G401 (cell line): ENCODE results near the gene CDH23. TPM values are rescaled to one million over a fixed set of nuclear protein-coding genes. Genes with fewer than 3 reads are reported as not detected.

Experiments used
- DNase-seq: peaks from one replicate; pipeline ENCODE4 v3.0.0-alpha.2; 2015; ENCODE audit warnings: low spot score
- in situ Hi-C: cut with HindIII; loops from 2 replicates; pipeline ENCODE4 v1.10.0; 2016; ENCODE audit warnings: low sequenced_read_pairs, mixed read lengths
- total RNA-seq: library from RNA; depleted of rRNA; stranded (reverse); fragments of >200 nt; shearing (Covaris generic); gene quantifications from 2 replicates; pipeline ENCODE4 v1.2.3, GENCODE V29; 2014

Gene CDH23
- total RNA-seq, 1 experiment from 2014 or later, result 5.9 TPM

DNA sequence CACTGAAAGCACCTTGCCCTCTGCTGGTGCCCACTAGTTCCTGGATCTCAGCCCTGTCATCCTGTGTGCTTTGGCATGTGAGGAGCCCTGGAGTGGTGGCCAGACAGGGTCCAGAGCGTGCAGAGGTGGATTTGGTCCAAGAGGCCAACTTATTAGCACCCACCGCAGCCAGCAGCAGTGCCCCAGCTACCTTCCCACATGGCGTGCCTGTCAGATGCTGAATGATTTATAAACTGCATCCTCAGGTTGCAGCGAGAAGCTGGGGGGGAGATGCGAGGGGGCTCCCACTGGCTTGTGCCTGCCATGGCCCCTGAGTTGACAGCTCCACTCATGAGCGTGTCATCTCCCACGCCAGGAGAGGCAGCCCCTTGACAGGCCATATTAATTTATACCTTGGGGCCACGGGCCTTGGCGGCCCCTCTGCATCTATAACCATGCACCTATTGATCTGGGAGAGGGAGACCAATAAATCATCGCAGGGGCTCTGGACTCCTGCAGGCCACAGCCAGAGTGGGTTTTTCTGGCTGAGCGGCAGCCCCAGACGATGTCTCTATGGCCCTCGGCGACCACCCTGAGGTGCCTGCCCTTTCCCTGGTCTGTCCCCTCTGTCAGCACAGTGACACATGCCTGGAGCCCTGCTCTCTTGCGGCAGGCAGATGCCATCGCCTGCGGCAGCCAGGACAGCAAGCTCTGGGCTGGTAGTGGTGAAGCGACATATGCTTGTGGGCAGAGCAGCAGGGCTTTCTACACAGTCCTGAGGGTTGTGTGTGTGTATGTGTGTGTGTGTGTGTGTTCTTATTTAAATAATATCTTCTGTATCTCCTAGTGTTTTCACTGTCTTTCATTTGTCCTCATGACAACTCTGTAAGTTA, 120.8 kb downstream of the CDH23 start:
- DNase-seq, result peak; percentile 85
- in situ Hi-C loops, result no loop called here

DNA sequence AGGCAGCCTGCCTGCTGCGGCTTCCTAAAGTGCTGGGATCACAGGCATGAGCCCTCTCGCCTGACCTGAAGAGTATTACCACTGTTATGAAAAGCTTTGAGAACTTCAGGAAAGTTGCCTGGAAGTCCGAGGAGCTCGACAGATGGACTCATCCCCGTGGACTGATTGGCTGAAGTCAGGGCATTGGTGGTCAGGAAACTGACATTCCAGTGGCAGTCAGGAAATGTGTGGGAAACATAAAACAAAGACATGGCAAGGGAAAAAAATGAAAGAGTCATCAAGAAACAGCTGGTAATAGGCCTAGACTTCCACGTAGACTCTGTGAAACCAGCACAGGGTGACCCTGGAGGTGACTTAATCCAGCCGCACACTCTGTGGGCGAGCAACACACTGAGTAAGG, 123.3 kb downstream of the CDH23 start:
- DNase-seq, result no peak

DNA sequence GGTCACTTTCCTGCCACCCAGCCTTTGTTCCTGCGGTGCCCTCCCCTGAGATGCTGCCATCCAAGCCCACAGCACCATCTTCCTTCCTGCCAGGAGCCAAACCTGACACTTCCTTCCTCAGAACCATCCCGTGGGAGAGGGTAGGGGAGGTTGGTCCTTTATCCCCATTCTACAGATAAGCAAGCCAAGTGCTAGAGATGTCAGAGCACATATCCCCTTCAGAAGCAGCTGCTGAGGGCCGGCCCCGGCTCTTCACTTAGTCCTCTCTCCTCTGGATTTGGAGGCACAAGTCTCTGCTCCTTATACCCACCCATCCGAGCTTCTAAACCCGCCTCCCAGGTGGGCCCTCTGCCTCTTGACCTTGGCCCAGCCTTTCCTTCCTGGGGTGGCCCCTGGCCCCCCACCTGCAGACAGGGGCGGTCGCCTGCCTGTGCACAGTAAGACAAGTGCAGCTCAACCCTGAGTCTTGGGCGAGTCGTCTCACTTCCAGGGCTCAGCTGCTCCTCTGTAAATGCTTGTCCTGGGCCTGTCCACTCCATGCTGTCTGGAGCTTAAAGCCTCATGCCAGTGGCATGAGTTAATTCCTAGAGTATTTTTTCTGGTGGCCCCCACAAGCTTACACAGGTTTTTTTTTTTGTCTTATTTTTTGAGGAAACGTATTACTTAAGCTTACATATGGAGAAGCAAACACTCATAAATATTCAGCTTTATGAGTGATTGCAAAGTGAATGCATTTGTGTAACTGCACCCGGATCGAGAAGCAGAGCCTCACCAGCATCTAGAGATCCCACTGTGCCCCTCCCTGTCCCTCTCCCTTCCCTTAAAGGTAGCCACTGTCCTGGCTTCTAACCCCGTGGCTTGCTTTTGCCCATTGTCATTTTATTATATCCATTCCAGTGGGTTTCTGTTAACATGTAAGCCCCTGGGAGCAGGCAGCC, 125.1 kb downstream of the CDH23 start:
- no peak for DNase-seq
- in situ Hi-C loops, result no loop called here

More for the DNA sequence above, 123.3 kb downstream of the CDH23 start:
- in situ Hi-C loops, result no loop called here

DNA sequence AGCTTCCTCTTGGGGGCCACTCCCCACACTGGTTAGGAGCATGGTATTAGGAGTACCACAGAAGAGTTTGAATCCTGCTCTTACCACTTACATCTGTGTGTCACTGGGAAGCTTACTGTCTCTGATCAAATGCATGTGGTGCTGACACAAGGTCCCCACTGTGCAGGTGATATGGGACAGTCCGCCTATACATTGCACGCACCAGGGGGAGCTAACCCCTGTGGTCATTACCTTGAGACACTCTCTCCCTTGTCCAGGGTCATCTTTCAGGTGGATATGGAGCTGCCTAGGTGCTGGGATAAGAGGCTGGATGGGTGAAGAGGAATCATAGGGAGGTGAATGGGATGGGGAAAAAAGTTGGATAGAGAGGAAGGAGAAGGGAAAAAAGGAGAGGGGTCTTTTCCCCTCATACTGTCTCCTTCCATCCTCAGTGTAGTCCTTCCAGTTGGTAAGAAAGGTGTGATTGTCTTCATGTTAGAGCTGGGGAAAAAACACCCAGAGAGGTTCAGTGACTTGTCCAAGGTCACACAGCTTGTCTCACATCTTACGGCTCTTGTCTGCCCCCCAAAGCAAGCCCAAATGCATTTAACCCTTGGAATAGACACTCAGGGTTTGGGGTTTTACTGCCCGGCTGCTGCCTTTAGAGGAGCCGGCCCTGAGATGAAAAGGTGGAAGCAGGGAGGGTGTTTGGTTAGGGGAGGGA, 125.9 kb downstream of the CDH23 start:
- in situ Hi-C loops, result no loop called here
- no peak for DNase-seq

DNA sequence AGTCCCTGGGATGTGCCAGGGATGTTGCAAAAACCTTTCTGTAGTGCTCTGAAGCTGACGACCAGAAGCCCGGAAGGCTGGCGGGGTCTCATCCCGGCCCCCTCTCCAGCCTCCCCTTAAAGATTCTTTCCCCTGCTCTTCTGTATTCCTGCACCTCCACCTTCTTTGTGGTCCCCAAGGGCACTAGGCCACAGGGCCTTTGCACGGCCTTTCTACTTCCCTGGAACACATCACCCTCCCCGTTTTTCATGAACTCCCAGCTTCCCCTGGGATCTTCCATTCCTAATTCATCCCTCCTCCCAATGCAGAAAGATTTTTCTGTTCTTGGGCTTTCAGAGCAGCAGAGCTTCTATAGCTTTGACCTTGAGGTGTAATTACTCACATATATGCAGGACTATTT, 127.0 kb downstream of the CDH23 start:
- in situ Hi-C loops, result no loop called here

DNA sequence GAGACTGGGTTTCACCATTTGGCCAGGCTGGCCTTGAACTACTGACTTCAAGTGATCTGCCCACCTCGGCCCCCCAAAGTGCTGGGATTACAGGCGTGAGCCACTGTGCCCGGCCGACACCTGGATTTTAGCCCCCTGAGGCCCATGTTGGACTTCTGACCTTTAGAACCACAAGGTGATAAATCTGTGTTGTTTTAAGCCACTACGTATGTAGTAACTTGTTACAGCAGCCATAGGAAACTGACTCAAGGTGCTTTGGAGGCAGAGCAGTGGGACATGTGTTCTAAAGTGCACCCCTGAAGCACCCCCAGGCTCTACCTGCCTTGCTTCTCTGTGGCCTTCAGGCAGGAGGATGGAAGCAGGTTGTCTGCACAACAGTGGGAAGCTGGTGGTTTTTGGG, 128.4 kb downstream of the CDH23 start:
- in situ Hi-C loops, result no loop called here
- no peak for DNase-seq

More for the DNA sequence above, 127.0 kb downstream of the CDH23 start:
- no peak for DNase-seq

DNA sequence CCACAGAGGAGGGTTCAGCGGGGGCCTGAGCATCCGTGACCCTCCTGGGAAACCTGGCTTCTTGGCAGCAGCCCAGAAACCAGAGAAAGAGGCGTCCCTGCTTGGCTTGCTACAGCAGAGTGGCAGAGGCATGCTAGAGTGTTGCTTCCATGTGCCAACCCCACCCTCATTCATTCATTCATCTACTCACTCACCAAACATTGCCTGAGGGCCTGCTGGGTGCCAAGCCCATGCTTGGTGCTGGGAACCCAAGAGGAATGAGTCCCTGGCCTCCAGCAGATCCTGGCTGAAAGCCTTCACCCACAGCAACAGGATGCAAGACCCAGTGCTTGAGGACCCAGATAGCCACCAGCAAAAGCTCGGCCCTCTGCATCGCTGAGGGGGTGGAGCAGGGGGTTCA, 129.0 kb downstream of the CDH23 start:
- DNase-seq, result no peak
- in situ Hi-C loops, result no loop called here

DNA sequence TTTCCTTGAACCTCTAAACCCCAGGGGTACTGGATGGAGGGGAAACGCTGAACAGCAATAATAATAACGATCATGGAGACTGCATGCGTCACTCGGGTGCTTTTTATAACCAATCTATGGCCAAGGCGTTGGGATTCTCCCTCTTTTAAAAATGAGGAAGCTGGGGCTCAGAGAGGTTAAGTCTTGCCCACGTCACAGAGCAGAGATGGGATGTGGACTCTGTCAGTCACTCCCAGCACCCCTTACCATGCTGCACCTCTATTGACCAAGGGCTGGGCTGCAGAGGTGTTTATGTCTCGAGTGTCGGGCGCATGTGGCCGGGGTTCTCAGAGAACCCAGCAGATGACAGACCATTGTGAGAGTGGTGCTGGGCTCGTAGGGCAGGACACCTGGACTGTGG, 129.9 kb downstream of the CDH23 start:
- in situ Hi-C loops, result no loop called here
- no peak for DNase-seq

DNA sequence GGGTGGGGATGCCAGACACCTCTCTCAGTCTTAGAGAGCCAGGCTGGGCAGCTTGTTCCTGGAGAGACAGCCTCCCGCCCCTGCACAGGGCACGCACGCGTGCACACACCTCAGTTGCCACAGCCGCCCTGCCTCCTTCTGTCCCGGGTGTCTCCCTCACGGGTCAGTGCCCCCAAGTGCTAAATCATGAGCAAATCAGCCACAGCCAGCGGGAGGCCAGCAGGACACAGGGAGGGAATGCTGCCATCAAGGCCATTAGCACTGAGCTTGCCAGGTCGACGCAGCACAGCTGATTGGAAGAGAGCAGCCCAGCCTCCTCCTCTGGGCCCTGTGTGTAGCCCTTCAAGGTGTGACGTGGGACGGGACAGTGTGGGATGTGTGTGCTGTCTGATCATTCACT, 130.4 kb downstream of the CDH23 start:
- in situ Hi-C loops, result no loop called here
- DNase-seq, result peak; percentile 73

DNA sequence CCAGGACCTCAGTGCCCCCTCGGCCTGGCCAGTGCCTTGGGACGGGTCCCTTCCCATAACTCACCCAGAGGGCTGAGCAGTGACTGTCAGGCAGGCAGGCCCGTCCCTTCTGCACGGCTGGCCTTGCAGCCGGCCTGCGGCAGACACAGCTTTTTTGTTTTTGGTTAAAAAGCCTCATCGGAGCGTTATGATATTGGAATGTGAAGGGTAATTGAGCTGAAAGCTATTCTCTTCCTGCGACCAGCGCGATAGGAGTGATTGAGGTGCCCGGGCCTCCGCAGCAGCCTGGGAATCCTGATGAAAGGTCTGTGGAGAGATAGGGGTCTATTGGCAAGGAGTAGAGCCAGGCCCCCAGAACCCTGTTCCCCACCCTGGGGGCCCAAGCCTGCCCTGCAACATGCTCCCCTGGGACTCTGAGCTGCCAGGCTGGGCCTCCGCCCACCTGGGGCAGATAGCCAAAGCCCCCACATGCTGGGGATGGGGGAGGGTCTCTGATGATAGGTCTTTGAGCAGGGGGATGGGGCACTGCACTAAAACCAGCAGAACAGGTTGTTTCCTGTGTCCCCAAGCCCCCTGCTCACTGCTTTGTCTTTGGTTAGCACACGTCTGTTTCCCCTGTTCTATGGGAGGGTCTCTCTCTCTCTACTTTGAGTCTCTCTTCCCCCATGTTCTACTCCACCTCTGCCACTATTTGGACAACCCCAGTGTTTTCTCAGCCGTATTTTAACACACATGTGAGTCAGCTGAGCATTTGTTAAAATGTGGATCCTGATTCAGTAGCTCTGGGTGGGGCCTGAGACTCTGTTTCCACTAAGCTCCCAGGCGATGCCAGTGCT, 131.9 kb downstream of the CDH23 start:
- no peak for DNase-seq
- in situ Hi-C loops, result no loop called here

DNA sequence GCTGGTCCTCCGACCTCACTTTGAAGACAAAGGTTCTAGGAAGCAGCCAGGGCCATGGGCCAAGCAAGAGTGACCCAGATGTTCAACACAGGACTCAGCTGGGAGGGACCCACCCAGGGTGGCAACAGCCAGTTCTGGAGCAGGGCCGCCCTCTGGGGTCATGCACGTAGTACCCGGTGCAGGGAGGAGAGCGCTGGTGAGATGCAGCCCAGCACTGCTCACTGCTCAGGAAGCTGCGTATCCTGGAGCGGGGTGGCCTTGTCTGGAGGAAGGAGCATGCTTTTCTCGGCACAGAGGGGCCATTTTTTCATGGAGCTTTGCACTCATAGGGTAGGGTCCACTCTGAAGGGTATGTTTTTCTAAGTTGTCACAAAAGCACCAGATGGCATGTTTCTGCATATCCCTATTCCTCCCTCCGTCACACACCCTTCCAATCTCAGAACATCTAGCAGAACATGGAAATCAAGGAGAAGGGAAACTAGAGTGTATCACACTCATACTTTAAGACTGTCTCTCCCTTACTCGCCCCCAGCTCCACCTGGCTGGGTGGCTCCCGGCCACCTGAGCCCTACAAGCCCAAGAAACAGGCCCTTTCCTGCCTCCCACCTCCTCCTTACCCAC, 132.6 kb downstream of the CDH23 start:
- in situ Hi-C loops, result no loop called here
- no peak for DNase-seq

DNA sequence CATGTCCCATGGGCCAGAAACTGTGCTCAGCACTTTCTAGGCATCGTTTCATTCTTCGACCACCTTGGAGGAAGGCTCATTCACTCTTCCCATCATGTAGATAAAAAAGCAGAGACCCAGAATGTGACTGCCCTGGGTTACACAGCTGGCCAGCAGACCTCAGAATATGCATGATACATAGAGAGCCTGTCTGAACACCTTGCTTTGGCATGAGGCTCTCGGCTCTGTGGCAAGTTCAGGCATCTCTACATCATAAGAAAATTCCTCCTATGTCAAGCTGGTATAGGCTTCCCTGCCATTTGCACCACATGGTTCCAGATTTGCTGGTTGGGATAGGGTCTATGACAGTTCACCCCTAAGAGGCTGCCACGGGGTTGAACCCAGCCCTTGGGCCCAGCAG, 134.1 kb downstream of the CDH23 start:
- DNase-seq, result no peak
- in situ Hi-C loops, result no loop called here

DNA sequence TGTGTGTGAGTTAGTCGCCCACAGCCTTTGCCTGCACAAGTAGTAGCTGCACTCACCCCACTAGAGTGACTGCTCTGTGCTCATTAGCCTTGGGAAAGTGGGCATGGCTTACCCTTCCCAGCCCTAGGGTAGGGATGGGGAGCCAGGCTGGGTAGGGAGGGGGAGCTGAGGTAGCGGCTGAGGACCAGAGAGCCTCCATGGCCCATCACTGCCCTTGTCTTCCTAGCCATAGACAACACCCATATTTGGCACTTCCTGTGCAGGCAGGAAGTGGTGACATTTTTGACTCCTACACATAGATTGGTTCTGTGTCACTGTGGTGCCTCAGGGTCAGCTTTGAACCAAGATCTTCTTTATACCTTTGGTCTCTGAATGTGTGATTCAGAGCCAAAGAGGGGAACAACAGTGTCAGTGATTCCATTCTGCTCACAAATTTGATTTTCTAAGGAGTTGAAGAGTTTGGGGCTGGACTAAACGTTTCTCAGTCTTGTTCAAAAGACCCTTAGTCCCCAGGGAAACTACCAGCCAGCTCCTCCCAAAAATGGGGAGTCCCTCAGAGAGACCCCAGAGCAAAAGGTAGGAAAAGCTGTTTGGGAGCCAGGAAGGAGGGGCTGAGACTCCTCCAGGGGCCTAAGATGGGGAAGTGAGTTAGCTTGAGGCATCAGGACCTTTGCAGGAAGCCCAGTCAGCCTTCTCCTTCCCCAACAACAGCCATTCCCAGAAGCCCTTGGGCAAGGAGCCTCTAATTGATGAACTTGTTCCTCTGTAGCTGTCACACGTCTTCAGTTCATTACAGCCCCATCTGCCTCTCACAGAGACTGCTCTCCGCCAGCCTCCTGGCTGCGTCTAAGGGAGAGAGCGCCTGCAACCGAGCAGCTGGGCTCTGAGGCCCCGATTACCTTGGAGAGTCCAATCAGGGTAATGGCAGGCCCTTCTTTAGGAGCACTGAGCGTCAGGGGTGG, 135.0 kb downstream of the CDH23 start:
- in situ Hi-C loops, result no loop called here
- no peak for DNase-seq

DNA sequence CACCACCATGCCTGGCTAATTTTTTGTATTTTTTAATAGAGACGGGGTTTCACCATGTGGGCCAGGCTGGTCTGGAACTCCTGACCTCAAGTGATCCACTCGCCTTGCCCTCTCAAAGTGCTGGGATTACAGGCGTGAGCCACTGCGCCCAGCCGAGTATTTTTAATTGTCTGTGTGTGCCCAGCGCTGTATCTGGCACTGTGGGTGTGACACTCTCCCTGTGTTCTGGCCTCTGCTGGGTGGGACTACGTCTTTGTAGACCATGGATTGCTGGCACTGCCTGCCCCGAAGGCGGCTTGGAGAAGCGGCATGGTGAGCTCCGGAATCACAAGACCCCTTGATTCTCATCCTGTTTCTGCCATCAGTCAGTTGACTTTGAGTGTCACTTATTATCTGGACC, 136.2 kb downstream of the CDH23 start:
- in situ Hi-C loops, result no loop called here
- DNase-seq, result no peak

DNA sequence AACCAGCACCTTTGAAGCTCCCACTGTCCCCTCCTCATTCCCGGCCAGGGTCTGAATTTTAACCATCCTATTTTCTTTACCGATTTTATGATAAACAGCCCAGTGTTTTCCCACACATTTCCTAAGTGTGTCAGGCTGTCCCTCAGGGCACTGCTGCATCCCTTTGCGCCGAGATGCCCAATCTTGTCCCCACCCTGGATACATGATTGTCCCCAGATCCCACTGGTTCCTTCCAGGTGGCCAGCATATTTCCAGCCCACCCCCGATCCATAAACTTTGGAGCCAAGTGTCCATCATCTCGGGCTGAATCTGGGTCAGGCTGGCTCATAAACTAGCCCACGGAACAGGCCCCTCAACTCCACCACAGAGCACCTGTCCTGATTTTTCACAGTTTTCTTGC, 137.2 kb downstream of the CDH23 start:
- no peak for DNase-seq
- in situ Hi-C loops, result no loop called here

DNA sequence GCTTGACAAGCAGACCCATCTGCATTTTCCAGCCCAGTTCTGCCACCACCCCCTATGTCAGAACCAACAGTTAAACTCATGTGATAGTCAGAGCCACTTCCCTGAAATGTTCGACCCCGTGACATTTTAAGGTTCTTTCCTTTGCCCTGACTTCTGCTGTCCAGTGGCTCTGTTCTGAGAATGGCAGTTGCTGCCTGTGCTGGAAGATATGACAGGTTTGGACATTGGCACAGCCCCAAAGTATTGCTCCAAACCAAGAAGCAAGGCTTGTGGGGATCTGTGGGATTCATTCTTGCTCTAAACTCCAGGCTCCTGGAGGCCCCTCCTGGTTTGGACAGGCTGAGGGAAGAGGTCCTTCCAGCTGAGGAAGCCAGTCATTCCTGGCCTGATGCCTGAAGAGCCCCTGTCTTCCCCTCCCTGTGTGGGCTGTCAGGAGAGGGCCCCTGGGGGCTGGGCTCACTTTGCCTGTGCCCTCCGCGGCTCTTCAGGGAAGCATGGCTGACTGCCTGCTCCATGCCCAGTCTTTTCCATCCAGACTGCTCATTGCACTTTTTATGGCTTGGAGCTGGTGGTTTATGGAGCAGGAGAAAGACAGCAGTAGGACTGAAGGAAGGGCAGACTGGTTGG, 138.0 kb downstream of the CDH23 start:
- in situ Hi-C loops, result no loop called here
- DNase-seq, result no peak

DNA sequence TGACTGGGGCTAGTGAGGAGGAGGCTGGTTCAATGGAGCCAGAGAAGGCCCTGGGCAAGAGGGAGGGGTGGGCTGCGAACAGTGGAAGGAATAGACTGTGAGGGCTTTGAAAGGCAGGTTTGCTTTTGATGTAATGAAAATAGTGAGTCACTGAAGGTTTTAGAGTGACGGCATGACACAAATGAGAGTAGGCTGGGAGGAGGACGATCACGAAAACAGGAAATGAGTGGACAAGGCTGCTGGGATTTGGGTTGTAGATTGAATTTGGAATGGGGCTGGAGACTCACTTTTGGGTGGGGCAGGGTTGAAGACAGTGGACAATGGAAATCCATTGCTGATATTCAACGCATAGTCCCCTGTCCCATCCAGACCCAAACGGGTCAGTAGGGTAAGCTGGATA, 139.6 kb downstream of the CDH23 start:
- no peak for DNase-seq

More for the DNA sequence above, 139.6 kb downstream of the CDH23 start:
- in situ Hi-C loops, result no loop called here
